Large intestine (tissue), 12 donors: Measurements from ENCODE around the gene VSIG8. TPM values are rescaled to one million over a fixed set of nuclear protein-coding genes. Genes with fewer than 3 reads are reported as not detected.
A peak's percentile ranks its signal among the peaks of the same experiment; 100 is the strongest.
"Not testable (repeated sequence)": the region's sequence is repeated elsewhere in the genome, so short reads cannot be mapped to it uniquely, and the experiment has no call there.

Experiments
- DNase-seq, 2 donors: peaks; one replicate each; pipeline versions ENCODE4 v3.0.0 to v3.0.0-alpha.2; 2013
- H3K27ac ChIP-seq: one replicate; pipeline ENCODE4 v1.5.1; 2013; ENCODE audit warnings: low read length
- H3K27me3 ChIP-seq: 2 replicates; pipeline ENCODE4 v1.6.1; 2013; ENCODE audit warnings: low read length; ENCODE audit not compliant: control insufficient read depth, insufficient read depth
- H3K36me3 ChIP-seq: 2 replicates; pipeline ENCODE4 v1.6.1; 2013; ENCODE audit warnings: low read length; ENCODE audit not compliant: control insufficient read depth, insufficient read depth
- H3K4me1 ChIP-seq: one replicate; pipeline ENCODE4 v1.6.1; 2013; ENCODE audit warnings: low read length; ENCODE audit not compliant: control insufficient read depth, insufficient read depth
- H3K4me3 ChIP-seq: one replicate; pipeline ENCODE4 v1.5.1; 2013; ENCODE audit warnings: low read length
- H3K9me3 ChIP-seq: one replicate; pipeline ENCODE4 v1.6.1; 2013; ENCODE audit warnings: mild to moderate bottlenecking, low read depth, low read length, moderate library complexity; ENCODE audit not compliant: control insufficient read depth
- WGBS: methylation state at CpG from one replicate; pipeline ENCODE4 v1.1.5; 2013; ENCODE audit warnings: low lambda C conversion rate; ENCODE audit not compliant: insufficient coverage; 5-methylcytosine and 5-hydroxymethylcytosine counted together
- long read RNA-seq, 11 donors: transcript quantifications; one replicate each; lab custom pipeline, GENCODE V29; 2026
- polyA plus RNA-seq: library from polyadenylated mRNA; unstranded; fragments of 120-200 nt; gene quantifications from one replicate; pipeline ENCODE4 v1.2.1, GENCODE V29; 2013

The VSIG8 gene
- polyA plus RNA-seq: 0.06 TPM
- long read RNA-seq, donor 1: 0 reads
- long read RNA-seq, donor 2: 0 reads
- long read RNA-seq, donor 3: 0 reads
- long read RNA-seq, donor 4: 0 reads
- long read RNA-seq, donor 5: 0 reads
- long read RNA-seq, donor 6: 0 reads
- long read RNA-seq, donor 7: 0 reads
- long read RNA-seq, donor 8: 0 reads
- long read RNA-seq, donor 9: 0 reads
- long read RNA-seq, donor 10: 0 reads
- long read RNA-seq, donor 11: 0 reads

GRCh38 chr1:159862557-159862956, at the start of gene VSIG8:
TSS of gene VSIG8 (minus strand) at chr1:159862657. CDS start at chr1:159862521, 136 bp downstream.
- no CpG with 5 or more reads among the region's 4 CpGs for WGBS
- H3K4me1 ChIP-seq: peaks cover 18% of the 10 kb centered on the region
- H3K27me3 ChIP-seq: no peaks in the 10 kb centered on the region
- no peak within 1 kb of the TSS for H3K4me3 ChIP-seq
- H3K9me3 ChIP-seq: no peaks in the 10 kb centered on the region
- H3K27ac ChIP-seq: no peak within 1 kb of the TSS
- no peaks in the 10 kb centered on the region for H3K36me3 ChIP-seq
- no peak for DNase-seq

DNA sequence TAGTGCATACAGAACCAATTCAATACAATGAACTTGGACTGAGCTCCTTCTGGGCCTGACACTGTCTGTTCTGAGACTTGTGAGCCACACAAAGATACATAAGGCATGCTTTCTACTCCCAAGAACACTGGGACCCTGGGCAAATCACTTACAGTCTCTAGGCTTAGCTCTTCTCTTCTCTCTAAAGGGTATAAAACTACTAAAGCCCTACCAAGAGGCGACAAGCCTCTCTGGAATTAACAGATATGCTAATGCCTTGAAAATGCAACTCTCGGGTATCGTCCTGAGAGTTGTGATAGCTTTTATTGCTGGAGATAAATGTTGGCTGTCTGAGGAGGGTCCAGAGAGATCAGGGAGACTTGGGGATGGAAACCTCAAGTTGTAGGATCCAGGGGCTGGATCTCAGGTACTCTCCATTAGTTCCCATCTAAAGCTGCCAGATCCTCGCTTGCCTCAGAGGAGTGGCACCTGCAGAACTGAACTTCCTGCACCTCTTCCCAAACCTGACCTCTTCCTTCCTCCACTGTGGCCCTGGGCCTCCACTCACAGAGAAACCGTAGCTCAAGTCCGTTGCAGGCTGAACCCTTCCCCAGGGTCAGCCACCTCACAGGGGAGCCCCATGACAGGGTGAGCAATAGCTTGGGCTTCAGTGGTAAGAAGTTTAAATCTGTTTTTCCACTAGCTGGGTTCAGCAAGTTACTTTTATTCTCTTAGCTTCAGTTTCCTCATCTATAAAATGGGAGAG, 49.0 kb upstream of the VSIG8 start:
- no peaks in the 10 kb centered on the region for H3K36me3 ChIP-seq
- peak in 1 of 2 donors; percentile 47 for DNase-seq
- no peak overlapping the region for H3K4me3 ChIP-seq
- H3K4me1 ChIP-seq: peaks cover 59% of the 10 kb centered on the region
- H3K27me3 ChIP-seq: no peaks in the 10 kb centered on the region
- H3K27ac ChIP-seq: no peak overlapping the region
- H3K9me3 ChIP-seq: no peaks in the 10 kb centered on the region
- no CpG with 5 or more reads among the region's 6 CpGs for WGBS

DNA sequence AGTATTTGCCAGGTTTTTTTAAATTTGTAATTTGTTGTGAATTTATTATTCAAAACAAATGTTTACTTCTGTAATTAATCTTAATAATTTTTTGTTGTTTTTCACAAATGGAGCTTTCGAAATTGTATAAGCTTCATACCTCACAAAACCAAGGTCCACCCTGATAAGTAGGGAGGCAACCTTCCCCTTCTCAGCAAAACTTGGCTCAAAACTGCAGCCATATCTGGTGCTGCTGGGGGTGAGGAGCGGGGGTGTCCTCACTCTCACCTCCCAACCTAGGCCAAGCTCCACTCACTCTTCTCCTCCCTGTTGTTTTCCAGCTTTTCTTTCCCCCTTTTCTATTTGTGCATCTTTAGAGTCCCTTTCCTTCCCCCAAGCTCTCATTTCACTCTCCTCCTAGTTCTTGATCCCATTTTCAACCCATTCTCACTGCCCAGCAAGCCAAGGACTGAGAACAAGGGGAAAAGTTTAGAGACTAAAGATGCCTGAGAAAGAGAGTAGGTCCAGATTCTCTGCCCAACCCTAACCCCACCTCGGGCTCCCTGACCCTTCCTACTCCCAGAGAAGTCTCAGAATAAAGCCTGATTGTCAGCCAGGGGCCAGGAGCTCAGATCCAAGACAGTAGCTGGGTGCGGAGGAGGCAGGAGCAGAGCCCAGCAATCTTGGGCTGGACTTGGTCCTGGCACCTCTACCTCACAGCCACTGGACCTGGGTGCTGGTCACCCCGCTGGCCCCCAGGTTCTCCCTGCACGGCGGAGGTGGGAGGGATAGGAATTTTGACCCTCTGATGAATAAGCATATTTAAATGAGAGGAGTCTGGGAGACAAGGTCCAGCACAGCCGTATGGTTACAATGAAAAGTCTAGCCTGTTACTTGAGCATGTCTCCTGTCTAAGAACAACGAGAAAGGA, 45.8 kb upstream of the VSIG8 start:
- Histone ChIP-seq H3K4me3 (no peak overlapping the region), H3K27me3 (no peaks in the 10 kb centered on the region), H3K36me3 (no peaks in the 10 kb centered on the region), H3K4me1 (peaks cover 46% of the 10 kb centered on the region), H3K27ac (peak overlapping the region; percentile 24), H3K9me3 (no peaks in the 10 kb centered on the region)
- 33% methylated on average over 1 of the region's 9 CpGs for WGBS
- DNase-seq: peak in 1 of 2 donors; percentile 68

DNA sequence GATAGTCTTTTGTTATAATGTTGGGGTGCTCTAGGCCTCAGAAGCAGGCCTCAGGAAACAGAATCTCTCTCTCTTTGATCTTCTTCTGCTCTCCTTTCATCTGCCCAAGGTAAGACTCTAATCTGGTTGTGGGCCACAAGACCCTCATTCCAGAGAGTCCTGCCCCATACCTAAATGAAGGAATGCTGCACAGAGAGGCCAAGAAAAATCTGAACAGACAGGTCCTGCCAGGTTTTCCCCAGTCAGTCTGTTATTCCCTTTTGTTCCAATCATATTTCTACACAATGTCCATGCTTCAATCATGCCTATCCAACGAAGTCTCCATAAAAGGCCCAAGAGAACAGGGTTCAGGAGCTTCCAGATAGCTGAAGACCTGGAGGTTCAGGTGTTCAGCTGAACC, 44.5 kb upstream of the VSIG8 start:
- no CpG with 5 or more reads among the region's 1 CpG for WGBS
- peaks cover 46% of the 10 kb centered on the region for H3K4me1 ChIP-seq
- DNase-seq: no peak
- no peaks in the 10 kb centered on the region for H3K9me3 ChIP-seq
- H3K27me3 ChIP-seq: no peaks in the 10 kb centered on the region
- no peaks in the 10 kb centered on the region for H3K36me3 ChIP-seq
- H3K4me3 ChIP-seq: no peak overlapping the region
- no peak overlapping the region for H3K27ac ChIP-seq

DNA sequence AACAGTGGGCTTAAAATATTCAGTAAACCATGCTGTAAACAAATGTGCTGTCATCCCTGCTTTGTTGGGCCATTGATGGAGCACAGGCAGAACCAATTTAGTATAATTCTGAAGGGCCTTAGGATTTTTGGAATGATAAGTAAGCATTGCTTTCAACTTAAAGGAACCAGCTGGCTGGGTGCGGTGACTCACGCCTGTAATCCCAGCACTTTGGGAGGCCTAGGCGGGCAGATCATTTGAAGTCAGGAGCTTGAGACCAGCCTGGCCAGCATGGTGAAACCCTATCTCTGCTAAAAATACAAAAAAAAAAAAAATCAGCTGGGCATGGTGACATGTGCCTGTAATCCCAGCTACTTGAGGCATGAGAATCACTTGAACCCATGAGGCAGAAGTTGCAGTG, 41.6 kb upstream of the VSIG8 start:
- not testable (repeated sequence) for H3K27ac ChIP-seq, H3K36me3 ChIP-seq, DNase-seq, H3K4me3 ChIP-seq, H3K27me3 ChIP-seq, H3K9me3 ChIP-seq
- peaks cover 35% of the 10 kb centered on the region for H3K4me1 ChIP-seq
- no CpG with 5 or more reads among the region's 3 CpGs for WGBS

DNA sequence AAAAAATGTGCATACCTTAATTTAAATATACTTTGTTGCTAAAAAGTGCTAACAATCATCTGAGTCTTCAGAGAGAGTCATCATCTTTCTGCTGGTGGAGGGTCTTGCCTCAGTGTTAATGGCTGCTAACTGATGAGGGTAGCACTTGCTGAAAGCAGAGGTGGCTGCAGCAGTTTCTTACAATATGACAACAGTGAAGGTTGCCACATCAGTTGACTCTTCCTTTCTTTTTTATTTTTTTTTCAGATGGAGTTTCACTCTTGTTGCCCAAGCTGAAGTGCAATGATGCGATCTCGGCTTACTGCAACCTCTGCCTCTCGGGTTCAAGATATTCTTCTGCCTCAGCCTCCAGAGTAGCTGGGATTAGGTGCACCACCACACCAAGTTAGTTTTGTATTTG, 40.1 kb upstream of the VSIG8 start:
- H3K4me1 ChIP-seq: peaks cover 31% of the 10 kb centered on the region
- H3K4me3 ChIP-seq: no peak overlapping the region
- H3K9me3 ChIP-seq: no peaks in the 10 kb centered on the region
- no peaks in the 10 kb centered on the region for H3K36me3 ChIP-seq
- 88% methylated on average over 2 of the region's 3 CpGs for WGBS
- no peak overlapping the region for H3K27ac ChIP-seq
- H3K27me3 ChIP-seq: no peaks in the 10 kb centered on the region
- no peak for DNase-seq

GRCh38 chr1:159900755-159901360, 38.4 kb upstream of the VSIG8 start:
- 40% methylated on average over 1 of the region's 2 CpGs for WGBS
- no peak overlapping the region for H3K27ac ChIP-seq

GRCh38 chr1:159900086-159900680, 37.7 kb upstream of the VSIG8 start, which contains the start of gene CFAP45:
TSS of gene CFAP45 (minus strand) at chr1:159900165. CDS start at chr1:159900098, 67 bp downstream.
- Histone ChIP-seq H3K9me3 (no peaks in the 10 kb centered on the region), H3K4me3 (no peak within 1 kb of the TSS), H3K27me3 (no peaks in the 10 kb centered on the region), H3K4me1 (peaks cover 24% of the 10 kb centered on the region), H3K27ac (peak within 1 kb of the TSS; percentile 14), H3K36me3 (no peaks in the 10 kb centered on the region)
- no CpG with 5 or more reads among the region's 30 CpGs for WGBS
- peak; percentile 86 to 91 for DNase-seq

More at GRCh38 chr1:159900755-159901360, 38.4 kb upstream of the VSIG8 start:
- no peak for DNase-seq
- Histone ChIP-seq H3K9me3 (no peaks in the 10 kb centered on the region), H3K4me3 (no peak overlapping the region), H3K36me3 (no peaks in the 10 kb centered on the region), H3K27me3 (no peaks in the 10 kb centered on the region), H3K4me1 (peaks cover 24% of the 10 kb centered on the region)

DNA sequence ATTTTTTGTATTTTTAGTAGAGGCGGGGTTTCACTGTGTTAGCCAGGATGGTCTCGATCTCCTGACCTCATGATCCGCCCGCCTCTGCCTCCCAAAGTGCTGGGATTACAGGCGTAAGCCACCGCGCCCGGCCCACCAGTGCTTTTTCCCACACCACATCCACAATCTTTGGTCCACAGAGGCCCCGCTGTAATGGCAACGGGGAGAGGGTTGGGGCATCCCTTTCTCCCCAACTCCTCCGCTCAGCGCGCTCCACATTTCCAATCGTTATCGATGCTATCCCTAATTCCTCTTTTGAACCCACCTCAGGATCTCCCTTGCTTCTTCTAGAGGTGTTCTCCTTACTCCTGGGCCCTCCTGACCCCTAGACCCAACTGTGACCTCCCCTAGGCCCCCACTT, 37.2 kb upstream of the VSIG8 start:
- DNase-seq, H3K27ac ChIP-seq, H3K9me3 ChIP-seq, H3K4me3 ChIP-seq, H3K36me3 ChIP-seq, H3K27me3 ChIP-seq: not testable (repeated sequence)
- peaks cover 24% of the 10 kb centered on the region for H3K4me1 ChIP-seq
- WGBS: 50% methylated on average over 2 of the region's 15 CpGs
